Stimulated activated CD8-positive, alpha-beta memory T cell treated with anti-CD3 and anti-CD28 coated beads, Interleukin-12 subunit alpha, Interleukin-12 subunit beta, amount 100 ng/mL, for 4 hours (primary cell): ENCODE measurements around the gene ZNF273.
"Not testable (repeated sequence)": the region's sequence is repeated elsewhere in the genome, so short reads cannot be mapped to it uniquely, and the experiment has no call there.

Source experiments
- DNase-seq: peaks from one replicate; pipeline ENCODE4 v3.0.0-alpha.2; 2020; ENCODE audit warnings: low read depth

The ZNF273 gene

GRCh38 chr7:64944667-64945502, 41.8 kb downstream of the ZNF273 start:
- not testable (repeated sequence) for DNase-seq

GRCh38 chr7:64945503-64946175, 42.6 kb downstream of the ZNF273 start:
- no peak for DNase-seq

DNA sequence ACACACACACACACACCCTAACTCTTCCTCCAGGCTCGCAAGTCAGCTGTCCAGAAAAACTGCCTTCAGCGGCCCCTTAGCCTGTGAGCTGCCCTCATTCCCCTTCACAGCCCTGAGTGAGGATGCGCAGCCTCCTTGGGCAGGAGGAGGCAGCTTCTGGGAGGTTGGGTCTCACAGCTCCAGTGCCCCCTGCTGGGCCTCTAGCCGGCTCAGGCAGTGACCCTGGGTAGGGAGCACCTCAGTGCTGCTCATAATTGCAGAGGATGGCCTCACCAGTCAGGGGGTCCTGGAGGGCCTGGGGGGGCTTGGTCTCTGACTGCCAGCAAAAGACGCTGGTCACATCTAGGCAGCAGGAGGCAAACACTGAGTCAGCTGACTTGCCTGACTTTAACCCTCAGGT, 43.7 kb downstream of the ZNF273 start:
- no peak for DNase-seq

DNA sequence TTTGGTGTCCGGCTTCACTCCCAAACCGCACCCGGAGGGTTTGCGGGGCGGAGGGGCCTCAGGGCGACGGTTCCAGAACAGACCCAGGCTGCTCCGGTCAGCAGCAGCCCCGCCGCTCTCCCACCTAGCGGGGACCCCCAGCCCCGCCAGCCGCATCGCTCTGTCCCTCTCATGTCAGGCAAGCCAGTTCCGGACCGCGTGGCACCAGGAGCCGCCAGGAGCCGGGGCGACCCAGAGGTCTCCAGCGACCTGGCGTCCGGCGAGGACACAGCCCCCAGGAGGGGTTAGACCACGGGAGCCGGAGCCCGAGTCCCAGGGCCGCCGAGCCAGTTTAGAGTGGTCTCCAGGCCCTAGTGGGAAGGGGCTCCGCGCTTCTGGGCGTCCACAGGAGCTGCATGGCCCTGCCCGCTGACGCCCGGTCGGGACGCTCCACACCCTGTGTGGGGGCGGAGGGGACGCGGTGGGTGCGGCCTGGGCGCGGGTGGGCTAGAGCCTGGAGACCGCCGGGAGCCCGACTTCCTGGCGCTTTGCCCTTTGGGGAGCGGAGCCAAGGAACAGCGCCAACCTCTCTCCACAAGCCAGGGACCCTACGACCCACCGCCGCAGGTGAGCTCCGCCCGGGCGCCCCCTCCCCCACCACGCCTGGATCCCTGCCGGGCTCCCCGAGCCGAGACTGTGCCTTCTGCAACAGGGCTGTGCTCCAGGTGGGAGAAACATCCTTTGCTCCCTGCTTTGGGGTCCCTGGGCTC, 44.4 kb downstream of the ZNF273 start:
- no peak for DNase-seq

GRCh38 chr7:64948774-64949173, 45.7 kb downstream of the ZNF273 start:
- not testable (repeated sequence) for DNase-seq

- DNase-seq: not testable (repeated sequence)
Observed at GRCh38 chr7:64950673-64951072, 47.6 kb downstream of the ZNF273 start.

DNA sequence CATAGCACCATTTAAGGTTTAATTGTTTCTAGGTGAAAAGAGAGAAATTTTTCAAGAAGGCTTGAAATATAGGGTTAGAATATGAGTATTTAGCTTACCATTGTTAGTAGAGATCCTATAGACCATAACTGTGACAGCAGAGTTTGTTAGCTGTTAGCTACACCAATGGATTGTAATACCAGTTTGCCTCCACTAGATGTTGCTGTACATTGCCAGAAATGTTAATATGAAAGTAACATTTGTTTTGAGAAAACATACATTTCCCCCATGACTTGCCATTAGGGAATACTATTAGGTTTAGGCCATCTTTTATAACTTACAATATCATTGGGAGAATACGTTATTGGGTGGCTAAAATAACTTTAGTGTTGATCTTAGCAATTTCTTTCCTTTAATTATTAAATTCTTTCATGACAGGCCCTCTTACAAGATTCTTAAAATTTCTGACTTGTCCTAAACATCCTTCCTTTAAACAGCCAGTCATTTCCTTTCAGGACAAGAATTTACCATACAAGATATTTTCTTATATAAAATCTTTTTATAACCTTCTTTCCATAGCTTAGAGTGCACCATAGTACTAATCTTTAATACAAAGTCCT, 48.3 kb downstream of the ZNF273 start:
- DNase-seq: no peak

- DNase-seq: no peak
Observed at GRCh38 chr7:64959072-64959747, 56.1 kb downstream of the ZNF273 start.

GRCh38 chr7:64965594-64965993, 62.5 kb downstream of the ZNF273 start:
- no peak for DNase-seq

GRCh38 chr7:64978497-64979203, 75.6 kb downstream of the ZNF273 start:
- no peak for DNase-seq
